HepG2 (cell line): ENCODE data around the gene FBXO7. TPM values are rescaled to one million over a fixed set of nuclear protein-coding genes. Genes with fewer than 3 reads are reported as not detected.

Experiments
- CEBPB ChIP-seq: IDR thresholded peaks from 2 replicates; pipeline ENCODE4 v1.6.1; 2011; ENCODE audit warnings: low read depth, low read length, improper control_type of control experiment, borderline replicate concordance
- HDAC1 ChIP-seq: sonication (generic); formaldehyde crosslinking; IDR thresholded peaks from 2 replicates; pipeline ENCODE4 v1.5.1; 2020; ENCODE audit warnings: mild to moderate bottlenecking, missing genetic modification reagents
- KDM2A ChIP-seq: sonication (generic); formaldehyde crosslinking; IDR thresholded peaks from 2 replicates; pipeline ENCODE4 v1.4.0; 2020; ENCODE audit warnings: low read depth, missing genetic modification reagents, borderline replicate concordance
- KLF15 ChIP-seq: sonication (generic); formaldehyde crosslinking; IDR thresholded peaks from 2 replicates; pipeline ENCODE4 v1.8.1; 2023; ENCODE audit warnings: borderline replicate concordance, mild to moderate bottlenecking, inconsistent platforms, missing genetic modification reagents, mixed read lengths
- NFE2L1 ChIP-seq: sonication (generic); formaldehyde crosslinking; IDR thresholded peaks from 2 replicates; pipeline ENCODE4 v1.4.0; 2020; ENCODE audit warnings: missing genetic modification reagents, mild to moderate bottlenecking, borderline replicate concordance
- RARA ChIP-seq: IDR thresholded peaks from 2 replicates; pipeline ENCODE4 v1.6.1; 2016; ENCODE audit warnings: missing genetic modification reagents, missing compliant biosample characterization
- RXRB ChIP-seq: IDR thresholded peaks from 2 replicates; pipeline ENCODE4 v1.6.1; 2016; ENCODE audit warnings: borderline replicate concordance, missing genetic modification reagents, missing compliant biosample characterization
- ZBTB20 ChIP-seq: sonication (generic); formaldehyde crosslinking; IDR thresholded peaks from 2 replicates; pipeline ENCODE4 v1.8.1; 2023; ENCODE audit warnings: missing genetic modification reagents, low read depth, mild to moderate bottlenecking, borderline replicate concordance
- ZFX ChIP-seq: sonication (generic); formaldehyde crosslinking; IDR thresholded peaks from 2 replicates; pipeline ENCODE4 v1.4.0; 2020; ENCODE audit warnings: mild to moderate bottlenecking, low read depth, missing genetic modification reagents, moderate library complexity
- ZNF17 ChIP-seq: sonication (generic); formaldehyde crosslinking; IDR thresholded peaks from 2 replicates; pipeline ENCODE4 v1.5.0; 2020; ENCODE audit warnings: mild to moderate bottlenecking, missing genetic modification reagents
- ZNF260 ChIP-seq: sonication (generic); formaldehyde crosslinking; IDR thresholded peaks from 2 replicates; pipeline ENCODE4 v1.4.0; 2020; ENCODE audit warnings: missing genetic modification reagents, low read depth, mild to moderate bottlenecking, borderline replicate concordance
- ZNF781 ChIP-seq: sonication (generic); formaldehyde crosslinking; IDR thresholded peaks from 2 replicates; pipeline ENCODE4 v1.5.1; 2020; ENCODE audit warnings: borderline replicate concordance, mild to moderate bottlenecking, missing genetic modification reagents; ENCODE audit errors: not compliant biosample characterization
- polyA plus RNA-seq, 8 experiments: library from polyadenylated mRNA; depleted of rRNA in 3 of 8; stranded (reverse) in 7 of 8; unstranded in 1 of 8; fragments of >200 nt; fragmentation: Illumina TruSeq in 4 of 8; extraction: Trizol in 4 of 8; gene quantifications; 2 replicates each; pipeline versions ENCODE4 v1.2.1 to v1.2.3, GENCODE V29; 2011 to 2016; ENCODE audit warnings: low read depth in 4 of 8, missing spikeins in 1 of 8, mixed read lengths in 1 of 8; ENCODE audit not compliant: insufficient read depth in 1 of 8
- total RNA-seq, 5 experiments: library from RNA; depleted of rRNA; stranded (reverse); fragments of >200 nt; fragmentation: Illumina TruSeq; extraction: Trizol; gene quantifications; 2 replicates each; pipeline ENCODE4 v1.2.3, GENCODE V29; 2016; ENCODE audit warnings: low read depth in 1 of 5
- TF ChIP-seq, protein P1 (sequence below): sonication (generic); formaldehyde crosslinking; IDR thresholded peaks from 2 replicates; pipeline ENCODE4 v1.4.0; 2020; ENCODE audit warnings: mild to moderate bottlenecking, missing genetic modification reagents
- TF ChIP-seq, protein P2 (sequence below): sonication (generic); formaldehyde crosslinking; IDR thresholded peaks from 2 replicates; pipeline ENCODE4 v1.4.0; 2020; ENCODE audit warnings: mild to moderate bottlenecking, missing genetic modification reagents
- TF ChIP-seq, protein P3 (sequence below), 2 experiments: IDR thresholded peaks; 2 replicates each; pipeline ENCODE4 v1.6.1; 2011 to 2012; ENCODE audit warnings: low read length in 2 of 2, borderline replicate concordance in 1 of 2, low read depth in 1 of 2, mild to moderate bottlenecking in 1 of 2, moderate library complexity in 1 of 2
- TF ChIP-seq, protein P4 (sequence below): sonication (generic); formaldehyde crosslinking; IDR thresholded peaks from 2 replicates; pipeline ENCODE4 v1.5.1; 2020; ENCODE audit warnings: missing genetic modification reagents, mild to moderate bottlenecking, borderline replicate concordance
- TF ChIP-seq, protein P5 (sequence below), 2 experiments: sonication (generic) in 1 of 2; formaldehyde crosslinking in 1 of 2; IDR thresholded peaks; 2 replicates each; pipeline versions ENCODE4 v1.4.0 to v1.6.1; 2018 to 2020; ENCODE audit warnings: missing genetic modification reagents in 2 of 2, borderline replicate concordance in 1 of 2, low read depth in 1 of 2, mild to moderate bottlenecking in 1 of 2, missing biosample characterization in 1 of 2

FBXO7 gene
- total and polyA plus RNA-seq, 2 of the 13 experiments (the other 11 are each of a cell fraction or from before 2014, with no cell fraction given), result 105 to 172 TPM

DNA sequence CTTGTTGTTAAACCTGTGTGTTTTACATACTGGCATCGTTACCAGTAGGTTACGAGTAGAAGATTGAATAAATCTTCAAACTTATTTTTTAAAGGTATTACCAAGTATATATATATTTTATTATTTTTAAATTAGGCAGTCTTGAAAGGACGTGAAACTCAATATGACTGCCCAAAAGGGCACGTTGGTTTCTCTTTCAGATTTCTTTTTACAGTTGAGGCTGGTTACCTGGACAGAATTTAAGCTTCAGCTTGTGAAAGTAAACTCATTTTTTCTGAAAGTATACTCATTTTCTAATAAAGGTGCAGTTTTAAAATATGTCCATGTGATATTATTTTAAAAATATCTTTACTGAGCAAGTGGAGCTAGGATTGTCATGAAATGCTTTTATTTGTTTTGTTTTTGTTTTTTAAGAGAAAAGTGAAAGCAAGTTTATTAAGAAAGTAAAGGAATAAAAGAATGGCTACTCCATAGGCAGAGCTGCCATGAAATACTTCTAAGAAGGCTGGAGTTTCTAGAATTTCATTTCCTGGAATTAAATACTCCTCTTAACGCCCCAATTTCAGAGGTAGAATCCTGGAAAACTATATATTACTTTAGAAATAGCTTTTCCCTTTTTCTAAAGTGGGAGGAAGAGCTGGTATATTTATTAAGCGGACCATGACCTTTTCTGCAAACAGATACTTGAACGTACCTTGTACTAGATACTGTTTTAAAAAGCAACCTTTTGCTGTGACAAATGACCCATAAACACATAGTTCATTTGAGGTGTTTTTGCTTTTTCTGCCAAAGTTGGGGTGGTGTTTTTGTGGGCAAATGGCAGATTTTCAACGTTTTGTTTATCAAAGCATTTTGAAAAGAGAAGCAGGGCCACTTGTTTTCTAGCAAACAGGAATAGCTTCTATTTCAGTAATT, 1.9 kb downstream of the FBXO7 start (continued):
- no peak for TF ChIP-seq ZBTB20 (CRISPR knock-in tag)
- TF ChIP-seq CEBPB, result no peak
- TF ChIP-seq, protein P1, sequence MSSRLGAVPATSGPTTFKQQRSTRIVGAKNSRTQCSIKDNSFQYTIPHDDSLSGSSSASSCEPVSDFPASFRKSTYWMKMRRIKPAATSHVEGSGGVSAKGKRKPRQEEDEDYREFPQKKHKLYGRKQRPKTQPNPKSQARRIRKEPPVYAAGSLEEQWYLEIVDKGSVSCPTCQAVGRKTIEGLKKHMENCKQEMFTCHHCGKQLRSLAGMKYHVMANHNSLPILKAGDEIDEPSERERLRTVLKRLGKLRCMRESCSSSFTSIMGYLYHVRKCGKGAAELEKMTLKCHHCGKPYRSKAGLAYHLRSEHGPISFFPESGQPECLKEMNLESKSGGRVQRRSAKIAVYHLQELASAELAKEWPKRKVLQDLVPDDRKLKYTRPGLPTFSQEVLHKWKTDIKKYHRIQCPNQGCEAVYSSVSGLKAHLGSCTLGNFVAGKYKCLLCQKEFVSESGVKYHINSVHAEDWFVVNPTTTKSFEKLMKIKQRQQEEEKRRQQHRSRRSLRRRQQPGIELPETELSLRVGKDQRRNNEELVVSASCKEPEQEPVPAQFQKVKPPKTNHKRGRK (CRISPR knock-in tag), result no peak
- TF ChIP-seq ZNF260, result no peak
- no peak for TF ChIP-seq ZNF781
- TF ChIP-seq, protein P2, sequence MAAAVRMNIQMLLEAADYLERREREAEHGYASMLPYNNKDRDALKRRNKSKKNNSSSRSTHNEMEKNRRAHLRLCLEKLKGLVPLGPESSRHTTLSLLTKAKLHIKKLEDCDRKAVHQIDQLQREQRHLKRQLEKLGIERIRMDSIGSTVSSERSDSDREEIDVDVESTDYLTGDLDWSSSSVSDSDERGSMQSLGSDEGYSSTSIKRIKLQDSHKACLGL (CRISPR knock-in tag), result no peak
- TF ChIP-seq, protein P3, sequence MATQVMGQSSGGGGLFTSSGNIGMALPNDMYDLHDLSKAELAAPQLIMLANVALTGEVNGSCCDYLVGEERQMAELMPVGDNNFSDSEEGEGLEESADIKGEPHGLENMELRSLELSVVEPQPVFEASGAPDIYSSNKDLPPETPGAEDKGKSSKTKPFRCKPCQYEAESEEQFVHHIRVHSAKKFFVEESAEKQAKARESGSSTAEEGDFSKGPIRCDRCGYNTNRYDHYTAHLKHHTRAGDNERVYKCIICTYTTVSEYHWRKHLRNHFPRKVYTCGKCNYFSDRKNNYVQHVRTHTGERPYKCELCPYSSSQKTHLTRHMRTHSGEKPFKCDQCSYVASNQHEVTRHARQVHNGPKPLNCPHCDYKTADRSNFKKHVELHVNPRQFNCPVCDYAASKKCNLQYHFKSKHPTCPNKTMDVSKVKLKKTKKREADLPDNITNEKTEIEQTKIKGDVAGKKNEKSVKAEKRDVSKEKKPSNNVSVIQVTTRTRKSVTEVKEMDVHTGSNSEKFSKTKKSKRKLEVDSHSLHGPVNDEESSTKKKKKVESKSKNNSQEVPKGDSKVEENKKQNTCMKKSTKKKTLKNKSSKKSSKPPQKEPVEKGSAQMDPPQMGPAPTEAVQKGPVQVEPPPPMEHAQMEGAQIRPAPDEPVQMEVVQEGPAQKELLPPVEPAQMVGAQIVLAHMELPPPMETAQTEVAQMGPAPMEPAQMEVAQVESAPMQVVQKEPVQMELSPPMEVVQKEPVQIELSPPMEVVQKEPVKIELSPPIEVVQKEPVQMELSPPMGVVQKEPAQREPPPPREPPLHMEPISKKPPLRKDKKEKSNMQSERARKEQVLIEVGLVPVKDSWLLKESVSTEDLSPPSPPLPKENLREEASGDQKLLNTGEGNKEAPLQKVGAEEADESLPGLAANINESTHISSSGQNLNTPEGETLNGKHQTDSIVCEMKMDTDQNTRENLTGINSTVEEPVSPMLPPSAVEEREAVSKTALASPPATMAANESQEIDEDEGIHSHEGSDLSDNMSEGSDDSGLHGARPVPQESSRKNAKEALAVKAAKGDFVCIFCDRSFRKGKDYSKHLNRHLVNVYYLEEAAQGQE (IDR thresholded peaks at IDR 0.05; ENCODE audit: borderline replicate concordance in 1 of 2, low read depth in 1 of 2, low read length in 2 of 2), result no peak
- peak; percentile 27; the same call in 1 of the 2 replicates for TF ChIP-seq HDAC1
- no peak for TF ChIP-seq NFE2L1 (CRISPR knock-in tag)
- TF ChIP-seq, protein P4, sequence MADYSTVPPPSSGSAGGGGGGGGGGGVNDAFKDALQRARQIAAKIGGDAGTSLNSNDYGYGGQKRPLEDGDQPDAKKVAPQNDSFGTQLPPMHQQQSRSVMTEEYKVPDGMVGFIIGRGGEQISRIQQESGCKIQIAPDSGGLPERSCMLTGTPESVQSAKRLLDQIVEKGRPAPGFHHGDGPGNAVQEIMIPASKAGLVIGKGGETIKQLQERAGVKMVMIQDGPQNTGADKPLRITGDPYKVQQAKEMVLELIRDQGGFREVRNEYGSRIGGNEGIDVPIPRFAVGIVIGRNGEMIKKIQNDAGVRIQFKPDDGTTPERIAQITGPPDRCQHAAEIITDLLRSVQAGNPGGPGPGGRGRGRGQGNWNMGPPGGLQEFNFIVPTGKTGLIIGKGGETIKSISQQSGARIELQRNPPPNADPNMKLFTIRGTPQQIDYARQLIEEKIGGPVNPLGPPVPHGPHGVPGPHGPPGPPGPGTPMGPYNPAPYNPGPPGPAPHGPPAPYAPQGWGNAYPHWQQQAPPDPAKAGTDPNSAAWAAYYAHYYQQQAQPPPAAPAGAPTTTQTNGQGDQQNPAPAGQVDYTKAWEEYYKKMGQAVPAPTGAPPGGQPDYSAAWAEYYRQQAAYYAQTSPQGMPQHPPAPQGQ (CRISPR knock-in tag), result no peak
- TF ChIP-seq RARA (CRISPR knock-in tag), result peak; percentile 67
- TF ChIP-seq, protein P5, sequence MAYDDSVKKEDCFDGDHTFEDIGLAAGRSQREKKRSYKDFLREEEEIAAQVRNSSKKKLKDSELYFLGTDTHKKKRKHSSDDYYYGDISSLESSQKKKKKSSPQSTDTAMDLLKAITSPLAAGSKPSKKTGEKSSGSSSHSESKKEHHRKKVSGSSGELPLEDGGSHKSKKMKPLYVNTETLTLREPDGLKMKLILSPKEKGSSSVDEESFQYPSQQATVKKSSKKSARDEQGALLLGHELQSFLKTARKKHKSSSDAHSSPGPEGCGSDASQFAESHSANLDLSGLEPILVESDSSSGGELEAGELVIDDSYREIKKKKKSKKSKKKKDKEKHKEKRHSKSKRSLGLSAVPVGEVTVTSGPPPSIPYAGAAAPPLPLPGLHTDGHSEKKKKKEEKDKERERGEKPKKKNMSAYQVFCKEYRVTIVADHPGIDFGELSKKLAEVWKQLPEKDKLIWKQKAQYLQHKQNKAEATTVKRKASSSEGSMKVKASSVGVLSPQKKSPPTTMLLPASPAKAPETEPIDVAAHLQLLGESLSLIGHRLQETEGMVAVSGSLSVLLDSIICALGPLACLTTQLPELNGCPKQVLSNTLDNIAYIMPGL (CRISPR knock-in tag; IDR thresholded peaks at IDR 0.05; ENCODE audit: borderline replicate concordance in 1 of 2, low read depth in 1 of 2), result no peak
- no peak for TF ChIP-seq KDM2A (CRISPR knock-in tag)
- TF ChIP-seq RXRB (CRISPR knock-in tag), result peak; percentile 44; the same call in 1 of the 2 replicates
- TF ChIP-seq KLF15 (CRISPR knock-in tag), result no peak
- no peak for TF ChIP-seq ZNF17 (CRISPR knock-in tag)
- no peak for TF ChIP-seq ZFX (CRISPR knock-in tag)
